H1 (cell line): ENCODE results near the gene CXCL17. TPM values are rescaled to one million over a fixed set of nuclear protein-coding genes. Genes with fewer than 3 reads are reported as not detected.

ENCODE experiments used
- EP300 ChIP-seq, 2 experiments: IDR thresholded peaks; 1 replicate in 1 of 2; 2 replicates in 1 of 2; pipeline ENCODE4 v1.6.1; 2011 to 2012; ENCODE audit warnings: low read depth in 2 of 2, low read length in 2 of 2, mild to moderate bottlenecking in 2 of 2, borderline replicate concordance in 1 of 2, inconsistent platforms in 1 of 2, moderate library complexity in 1 of 2
- SIN3A ChIP-seq, 2 experiments: IDR thresholded peaks in 1 of 2; conservative IDR thresholded peaks in 1 of 2; 2 replicates each; pipeline ENCODE4 v1.6.1; 2011 to 2012; ENCODE audit warnings: low read length in 2 of 2, improper control_type of control experiment in 1 of 2, low read depth in 1 of 2, mild to moderate bottlenecking in 1 of 2
- polyA plus RNA-seq, 7 experiments: library from polyadenylated mRNA; depleted of rRNA in 3 of 7; stranded (reverse) in 5 of 7; unstranded in 2 of 7; fragments of >200 nt in 5 of 7; fragments of 200-250 nt in 2 of 7; gene quantifications; 1 replicate in 5 of 7; 2 replicates in 1 of 7; 4 replicates in 1 of 7; pipeline versions ENCODE4 v1.2.1 to v1.2.3, GENCODE V29; 2011 to 2013; ENCODE audit warnings: missing spikeins in 2 of 7, mixed read lengths in 2 of 7
- total RNA-seq: library from RNA; stranded (reverse); fragmentation: NEBNext Ultra II Directional; extraction: Animal tissue kit (Norgen Biotek cat#: 25700); gene quantifications from 2 replicates; pipeline ENCODE4 v1.2.1, GENCODE V29; 2021

Gene CXCL17
- total and polyA plus RNA-seq, 2 of the 8 experiments (the other 6 are each of a cell fraction or from before 2014, with no cell fraction given) = not detected

GRCh38 chr19:42422092-42422900 lies 20.4 kb downstream of the CXCL17 start (continued):
- TF ChIP-seq EP300 (IDR thresholded peaks at IDR 0.05; ENCODE audit: borderline replicate concordance in 1 of 2, low read depth in 2 of 2, low read length in 2 of 2) (no peak), SIN3A (conservative IDR thresholded peaks at IDR 0.05 in 1 of 2, IDR thresholded peaks at IDR 0.05 in 1 of 2; ENCODE audit: low read depth in 1 of 2, low read length in 2 of 2) (no peak)
